ENCODE results near the gene MCC.

Gene MCC

GRCh38 chr5:113140837-113141671 lies 347.2 kb downstream of the MCC start:
- no peak for DNase-seq (ENCODE audit: low spot score)

- DNase-seq (ENCODE audit: low spot score) = no peak
These were observed 354.9 kb downstream of the MCC start for GRCh38 chr5:113133211-113133975.

DNA sequence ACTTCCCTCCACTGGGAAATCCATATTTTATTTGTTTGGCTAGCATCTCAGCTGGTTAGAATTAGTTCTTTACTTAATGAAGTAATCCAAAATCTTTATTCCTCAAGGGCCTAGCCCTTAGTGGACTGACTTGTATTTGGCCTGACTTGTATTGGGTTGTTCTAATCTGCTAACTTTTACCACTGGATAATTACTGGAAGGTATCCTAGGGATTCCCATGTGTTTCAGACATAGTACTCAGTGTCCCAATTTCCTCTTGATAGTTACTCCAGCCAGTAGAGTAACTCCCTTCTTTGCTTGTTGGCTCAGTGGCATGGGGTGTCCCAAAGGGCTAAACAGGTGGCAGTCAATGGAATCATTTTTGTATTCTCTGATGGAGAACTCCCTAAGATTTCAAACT lies 355.7 kb downstream of the MCC start:
- no peak for DNase-seq (ENCODE audit: low spot score)

DNA sequence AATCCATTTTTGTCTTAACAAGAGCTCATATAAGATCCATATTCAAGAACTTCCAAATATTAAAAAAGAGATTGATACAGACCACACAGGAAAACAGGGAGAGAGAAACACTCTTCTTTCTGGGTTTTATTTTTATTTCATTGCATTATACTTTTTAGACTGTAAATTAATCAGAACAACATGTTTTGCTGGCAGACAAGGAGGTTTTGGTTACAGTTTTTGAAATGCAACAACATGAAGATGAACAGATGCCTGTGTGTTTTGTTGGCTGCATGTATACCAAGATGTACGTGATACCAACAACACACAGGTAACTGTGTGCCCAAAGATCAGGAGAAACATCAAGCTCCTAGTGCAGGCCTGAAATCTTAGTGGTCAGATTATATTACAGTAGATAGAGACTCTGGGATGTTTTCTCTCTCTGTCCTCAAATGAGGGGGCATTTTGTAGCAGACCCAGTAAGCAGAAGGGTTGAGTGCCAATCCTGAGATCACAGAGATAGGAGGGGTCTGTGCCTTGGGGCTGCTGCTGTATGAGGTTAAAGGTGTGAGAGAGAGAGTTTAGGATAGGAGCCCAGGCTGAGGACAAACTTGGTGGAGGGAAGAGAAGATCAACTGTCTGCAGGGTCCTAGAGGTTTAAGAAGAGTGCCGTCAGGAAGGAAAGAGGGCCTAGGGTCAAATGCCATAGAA lies 359.5 kb downstream of the MCC start:
- DNase-seq (ENCODE audit: low spot score) = no peak

DNA sequence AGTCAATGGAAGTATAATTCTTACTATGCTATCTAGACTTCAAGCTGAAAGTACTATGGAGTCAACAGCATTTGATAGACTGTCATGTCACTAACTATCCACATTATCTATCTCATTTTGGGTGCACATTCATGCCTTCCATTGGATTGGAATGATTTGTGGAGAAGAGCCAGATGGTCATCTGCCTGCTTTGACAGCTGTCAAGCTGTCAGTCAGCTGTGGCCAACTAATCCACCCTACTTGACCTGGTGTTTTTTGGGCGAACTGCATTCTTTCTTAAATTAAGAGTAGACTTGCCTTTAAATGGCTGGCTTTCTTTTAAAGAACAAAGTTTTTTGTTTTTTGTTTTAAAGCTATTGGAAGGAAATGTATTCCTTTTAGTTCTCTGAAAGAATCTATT lies 360.2 kb downstream of the MCC start:
- no peak for DNase-seq (ENCODE audit: low spot score)

GRCh38 chr5:113127021-113127420 lies 361.2 kb downstream of the MCC start:
- no peak for DNase-seq (ENCODE audit: low spot score)

DNA sequence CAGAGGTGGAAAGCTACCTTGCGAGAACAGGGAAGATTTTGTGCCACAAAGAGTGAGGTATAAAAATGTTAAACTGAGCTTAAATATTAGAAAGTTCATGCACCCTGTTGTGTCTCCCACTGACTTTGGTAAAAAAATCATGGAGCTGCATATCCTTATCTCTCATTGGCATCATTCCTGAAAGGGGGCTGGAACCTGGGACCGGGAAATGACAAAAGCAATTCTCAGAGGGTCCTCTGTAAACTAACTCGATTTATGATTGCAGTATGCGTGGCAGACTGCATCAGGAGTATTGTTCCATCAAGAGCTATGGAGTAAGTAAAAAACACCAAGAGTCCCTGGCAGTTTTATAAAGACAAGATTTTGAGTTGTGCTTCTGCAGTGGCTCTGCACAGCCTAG lies 362.9 kb downstream of the MCC start:
- no peak for DNase-seq (ENCODE audit: low spot score)

DNA sequence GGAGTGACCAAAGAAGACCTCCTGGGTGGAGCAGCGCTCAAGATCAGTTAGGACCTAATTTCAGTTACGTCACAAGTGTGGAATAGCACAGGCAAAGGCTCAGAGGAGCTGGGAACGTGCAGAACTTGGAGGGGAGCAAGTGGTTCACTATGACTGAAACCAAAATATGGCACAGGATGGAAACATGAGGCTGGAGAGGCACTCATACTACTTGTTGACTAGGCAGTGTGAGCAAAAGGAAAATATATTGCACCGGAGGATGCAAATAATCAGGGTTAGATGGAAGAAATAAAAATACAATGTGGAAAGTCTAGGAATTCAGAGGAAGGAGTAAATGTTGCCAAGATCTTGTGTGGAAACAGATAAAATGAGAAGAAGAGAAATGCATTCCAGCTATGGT lies 363.3 kb downstream of the MCC start:
- DNase-seq (ENCODE audit: low spot score) = no peak

GRCh38 chr5:113124265-113124664 lies 364.0 kb downstream of the MCC start:
- no peak for DNase-seq (ENCODE audit: low spot score)

DNA sequence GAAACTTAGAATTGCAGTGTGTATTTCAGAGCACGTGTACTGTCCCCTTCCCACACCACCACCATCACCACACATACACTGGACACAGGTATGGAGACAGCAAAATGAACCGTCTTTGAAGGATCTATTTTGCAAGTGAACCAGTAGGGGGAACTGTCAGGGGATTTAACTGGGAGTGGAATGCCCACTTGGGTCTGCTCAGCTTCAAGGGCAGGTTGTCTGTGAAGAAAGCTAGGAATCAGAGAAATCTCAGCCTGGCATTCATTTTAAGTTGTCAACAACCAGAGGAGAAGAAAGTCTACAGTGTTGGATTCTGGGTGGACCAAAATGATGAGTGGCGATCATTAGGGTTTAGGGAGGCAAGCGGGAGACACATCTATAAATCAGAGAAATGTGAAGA lies 364.6 kb downstream of the MCC start:
- DNase-seq (ENCODE audit: low spot score) = peak; percentile 11

- DNase-seq (ENCODE audit: low spot score) = no peak
These were observed 366.2 kb downstream of the MCC start for GRCh38 chr5:113122053-113122452.

GRCh38 chr5:113119246-113119924 lies 368.9 kb downstream of the MCC start:
- DNase-seq (ENCODE audit: low spot score) = no peak

- DNase-seq (ENCODE audit: low spot score) = no peak
These were observed 369.5 kb downstream of the MCC start for GRCh38 chr5:113118765-113119164.

DNA sequence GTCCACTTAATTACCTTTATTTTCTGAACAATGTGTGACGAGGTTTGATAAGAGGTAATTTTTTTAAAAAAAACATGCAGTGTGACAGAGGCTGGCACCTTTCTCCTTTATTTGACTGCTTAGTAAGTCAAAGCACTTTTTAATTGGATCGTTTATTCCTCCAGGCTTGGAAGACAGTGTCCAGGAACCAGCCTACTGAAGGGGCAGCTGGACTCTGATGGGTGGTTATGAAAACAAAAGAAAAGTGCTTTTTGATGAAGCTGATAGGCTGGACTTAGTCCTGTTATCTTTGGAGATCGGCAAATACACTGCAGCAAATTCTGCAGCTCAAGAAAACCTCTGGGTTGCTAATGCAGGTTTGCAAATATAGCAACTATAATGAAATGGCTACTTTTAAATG lies 370.0 kb downstream of the MCC start:
- no peak for DNase-seq (ENCODE audit: low spot score)

DNA sequence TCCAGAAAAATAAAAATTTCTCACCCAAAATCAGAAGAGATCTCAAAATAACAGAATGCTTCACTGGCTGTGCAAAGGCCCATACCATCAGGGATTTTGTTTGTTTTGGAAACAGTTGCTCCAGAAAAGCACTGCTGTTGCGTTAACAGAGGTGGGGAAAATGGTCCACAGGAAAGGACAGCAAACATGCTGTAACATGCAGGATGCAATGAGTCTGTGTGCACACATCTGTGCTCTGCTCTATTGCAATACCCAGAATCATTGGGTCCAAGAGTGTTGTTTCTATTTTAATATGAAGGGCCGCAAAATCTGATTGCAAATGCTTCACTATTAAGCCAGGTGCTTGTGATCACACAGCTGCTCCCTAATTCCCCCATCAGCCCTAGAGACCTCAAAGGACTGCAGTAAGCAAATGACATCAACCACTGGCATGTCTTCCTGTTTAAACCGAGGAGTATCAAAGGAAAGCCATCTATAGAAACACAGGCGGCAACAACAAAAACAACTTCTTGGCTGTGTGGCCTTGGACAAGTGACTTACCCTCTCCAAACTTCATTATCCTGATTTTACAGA lies 370.6 kb downstream of the MCC start:
- no peak for DNase-seq (ENCODE audit: low spot score)

DNA sequence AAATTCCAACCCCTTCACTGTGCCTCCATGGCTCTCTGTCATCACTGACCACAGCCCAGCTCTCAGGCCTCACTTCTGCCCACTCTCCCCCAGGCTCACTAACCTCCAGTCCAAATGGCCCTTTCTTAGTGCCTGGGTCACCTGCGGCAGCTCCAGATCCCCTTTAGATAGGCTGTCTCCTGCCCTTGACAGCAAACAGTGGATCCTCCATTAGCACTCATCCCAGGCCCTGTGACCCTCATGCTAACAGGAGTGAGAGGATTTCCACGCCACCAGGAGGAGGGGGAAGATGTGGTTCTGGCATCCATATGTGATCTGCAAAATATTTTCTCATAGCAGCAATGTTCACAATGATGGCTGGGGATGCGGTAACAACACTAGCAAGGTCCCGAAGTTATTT lies 372.3 kb downstream of the MCC start:
- no peak for DNase-seq (ENCODE audit: low spot score)

DNA sequence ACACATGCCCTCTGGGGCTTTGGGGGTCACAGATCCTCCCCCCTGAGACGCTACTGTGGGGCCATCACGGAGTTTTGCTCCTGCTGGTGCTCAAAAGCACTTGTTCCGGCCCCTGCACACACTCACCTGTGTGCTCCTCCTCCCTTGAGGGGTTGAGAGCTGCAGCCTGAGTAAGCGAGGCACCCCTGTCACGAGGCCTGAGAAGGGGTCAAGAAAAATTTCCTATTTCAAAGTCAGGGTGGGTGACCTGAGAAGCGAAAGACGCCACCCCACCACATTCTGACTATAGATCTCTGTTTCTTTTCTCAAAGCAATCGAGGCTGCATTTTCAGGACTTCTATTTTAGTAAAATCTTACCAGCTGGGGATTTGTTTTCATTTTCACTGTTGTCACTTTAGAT lies 373.2 kb downstream of the MCC start:
- no peak for DNase-seq (ENCODE audit: low spot score)

- DNase-seq (ENCODE audit: low spot score) = no peak
These were observed 373.7 kb downstream of the MCC start for GRCh38 chr5:113114559-113114958.

DNA sequence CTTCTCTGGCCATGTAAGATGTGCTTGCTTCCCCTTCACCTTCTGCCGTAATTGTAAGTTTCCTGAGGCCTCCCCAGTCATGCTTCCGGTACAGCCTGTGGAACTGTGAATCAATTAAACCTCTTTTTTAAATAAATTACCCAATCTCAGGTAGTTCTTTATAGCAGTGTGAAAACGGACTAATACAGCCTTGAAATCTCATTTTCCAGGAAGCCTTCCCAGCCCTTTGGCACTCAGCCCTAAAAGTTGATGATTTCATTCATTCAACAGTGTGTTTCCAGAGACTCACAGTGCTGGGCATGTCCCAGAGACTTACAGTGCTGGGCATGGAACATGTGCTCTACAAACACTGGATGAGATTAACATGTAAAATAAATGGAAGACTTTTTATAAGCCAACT lies 375.8 kb downstream of the MCC start:
- no peak for DNase-seq (ENCODE audit: low spot score)

- no peak for DNase-seq (ENCODE audit: low spot score)
These were observed 378.1 kb downstream of the MCC start for GRCh38 chr5:113110117-113110516.

DNA sequence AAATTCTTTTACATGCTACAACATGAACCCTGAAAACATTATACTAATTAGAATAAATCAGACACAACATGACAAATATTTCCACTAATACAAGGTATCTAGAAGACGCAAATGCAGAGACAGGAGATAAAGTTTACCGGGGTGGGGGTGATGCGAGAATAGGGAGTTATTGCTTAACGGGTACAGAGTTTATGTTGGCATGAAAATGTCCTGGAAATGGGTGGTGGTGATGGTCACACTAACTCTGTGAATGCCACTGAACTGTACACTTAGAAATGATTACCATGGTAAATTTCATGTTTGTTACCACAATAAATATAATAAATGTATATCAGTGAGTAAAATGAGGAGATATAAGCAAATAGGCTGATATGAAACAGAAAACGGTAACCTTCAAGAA lies 378.9 kb downstream of the MCC start:
- no peak for DNase-seq (ENCODE audit: low spot score)

DNA sequence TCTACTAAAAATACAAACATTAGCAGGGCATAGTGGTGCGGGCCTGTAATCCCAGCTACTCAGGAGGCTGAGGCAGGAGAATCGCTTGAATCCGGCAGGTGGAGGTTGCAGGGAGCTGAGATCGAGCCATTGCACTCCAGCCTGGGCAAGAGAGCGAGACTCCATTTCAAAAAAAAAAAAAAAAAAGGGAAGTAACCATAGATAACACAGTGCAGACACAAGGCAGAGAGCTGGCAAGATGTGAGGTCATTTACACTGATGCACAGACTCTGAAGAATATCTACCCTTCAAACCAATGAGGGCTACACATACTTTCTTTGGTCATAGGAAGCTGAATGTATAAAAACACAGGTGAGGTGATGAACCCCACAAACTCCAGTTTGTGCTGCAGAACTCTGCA lies 379.8 kb downstream of the MCC start:
- no peak for DNase-seq (ENCODE audit: low spot score)
